Astrocyte (in vitro differentiated cells and primary cell): ENCODE data around the gene BBX.

ENCODE experiments used
- EZH2 ChIP-seq: IDR thresholded peaks from 2 replicates; pipeline ENCODE4 v1.6.1; 2012; ENCODE audit warnings: mild to moderate bottlenecking, low read length, inconsistent platforms; ENCODE audit not compliant: insufficient read depth
- TF ChIP-seq, protein P1 (sequence below): IDR thresholded peaks from 2 replicates; pipeline ENCODE4 v1.5.1; 2011; ENCODE audit warnings: low read depth, mild to moderate bottlenecking, inconsistent platforms, low read length, moderate library complexity; ENCODE audit not compliant: insufficient read depth

DNA sequence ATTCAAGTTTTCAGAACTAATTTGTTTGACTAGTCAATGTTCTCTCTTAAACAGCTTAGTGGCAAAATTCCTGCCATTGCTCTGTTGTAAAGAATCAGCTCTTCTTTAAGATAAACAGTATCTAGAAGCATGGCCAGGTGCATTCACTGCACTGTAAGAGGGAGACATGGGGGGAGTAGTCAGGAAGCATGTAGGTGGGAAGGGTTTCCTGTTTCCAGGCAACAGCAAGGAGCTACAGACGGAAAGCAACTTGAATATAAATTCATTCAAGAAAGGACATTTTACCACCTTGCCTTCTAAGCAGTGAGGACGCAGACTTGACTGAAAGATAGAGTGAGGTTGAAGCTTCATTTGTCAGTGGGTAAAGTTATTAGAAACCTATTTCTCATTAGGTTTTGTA is 55.3 kb downstream of the BBX start:
- TF ChIP-seq, protein P1, sequence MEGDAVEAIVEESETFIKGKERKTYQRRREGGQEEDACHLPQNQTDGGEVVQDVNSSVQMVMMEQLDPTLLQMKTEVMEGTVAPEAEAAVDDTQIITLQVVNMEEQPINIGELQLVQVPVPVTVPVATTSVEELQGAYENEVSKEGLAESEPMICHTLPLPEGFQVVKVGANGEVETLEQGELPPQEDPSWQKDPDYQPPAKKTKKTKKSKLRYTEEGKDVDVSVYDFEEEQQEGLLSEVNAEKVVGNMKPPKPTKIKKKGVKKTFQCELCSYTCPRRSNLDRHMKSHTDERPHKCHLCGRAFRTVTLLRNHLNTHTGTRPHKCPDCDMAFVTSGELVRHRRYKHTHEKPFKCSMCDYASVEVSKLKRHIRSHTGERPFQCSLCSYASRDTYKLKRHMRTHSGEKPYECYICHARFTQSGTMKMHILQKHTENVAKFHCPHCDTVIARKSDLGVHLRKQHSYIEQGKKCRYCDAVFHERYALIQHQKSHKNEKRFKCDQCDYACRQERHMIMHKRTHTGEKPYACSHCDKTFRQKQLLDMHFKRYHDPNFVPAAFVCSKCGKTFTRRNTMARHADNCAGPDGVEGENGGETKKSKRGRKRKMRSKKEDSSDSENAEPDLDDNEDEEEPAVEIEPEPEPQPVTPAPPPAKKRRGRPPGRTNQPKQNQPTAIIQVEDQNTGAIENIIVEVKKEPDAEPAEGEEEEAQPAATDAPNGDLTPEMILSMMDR, result no peak
- no peak for TF ChIP-seq EZH2
